Measurements from ENCODE around the gene FOXD1. TPM values are rescaled to one million over a fixed set of nuclear protein-coding genes. Genes with fewer than 3 reads are reported as not detected.

The FOXD1 gene
- total RNA-seq, 2 experiments from 2014 or later, result 0.99 to 1.5 TPM

GRCh38 chr5:73483676-73484075, 35.1 kb upstream of the FOXD1 start:
- no peaks in the 10 kb centered on the region for H3K4me1 Mint-ChIP-seq (ENCODE audit: low read depth)
- ChIA-PET CTCF (no interaction called here), POLR2A (interaction anchor here (1.2 kb wide), 1 partner anchor 15 kb away, joined by 5 read pairs; the partner anchor contains the start of gene BTF3)
- DNase-seq (no peak), ATAC-seq (no peak)
- TF ChIP-seq CTCF (IDR thresholded peaks at IDR 0.05), result no peak
- H3K36me3 Mint-ChIP-seq (ENCODE audit: low read depth), result no peaks in the 10 kb centered on the region
- H3K27ac Mint-ChIP-seq, result no peak overlapping the region
- intact Hi-C loops (cut with micrococcal nuclease), result no loop called here
- peaks cover 21% of the 10 kb centered on the region for H3K27me3 Mint-ChIP-seq
- no peaks in the 10 kb centered on the region for H3K9me3 Mint-ChIP-seq
- no peak overlapping the region for H3K4me3 Mint-ChIP-seq

- no peak for TF ChIP-seq CTCF (IDR thresholded peaks at IDR 0.05)
- ChIA-PET CTCF (no interaction called here), POLR2A (interaction anchor here (1.2 kb wide), 1 partner anchor 16 kb away, joined by 5 read pairs; the partner anchor contains the start of gene BTF3)
- intact Hi-C loops (cut with micrococcal nuclease), result no loop called here
- no peak for DNase-seq
- Mint-ChIP-seq H3K27me3 (peaks cover 22% of the 10 kb centered on the region), H3K4me3 (no peak overlapping the region), H3K27ac (no peak overlapping the region), H3K9me3 (no peaks in the 10 kb centered on the region), H3K4me1 (ENCODE audit: low read depth) (no peaks in the 10 kb centered on the region), H3K36me3 (ENCODE audit: low read depth) (no peaks in the 10 kb centered on the region)
- ATAC-seq, result no peak
Observed at GRCh38 chr5:73482383-73483136, 34.0 kb upstream of the FOXD1 start.

- Mint-ChIP-seq H3K27ac (no peak overlapping the region), H3K36me3 (ENCODE audit: low read depth) (no peaks in the 10 kb centered on the region), H3K4me1 (ENCODE audit: low read depth) (no peaks in the 10 kb centered on the region), H3K4me3 (no peak overlapping the region), H3K27me3 (peaks cover 16% of the 10 kb centered on the region), H3K9me3 (no peaks in the 10 kb centered on the region)
- intact Hi-C loops (cut with micrococcal nuclease), result no loop called here
- no peak for TF ChIP-seq CTCF (IDR thresholded peaks at IDR 0.05)
- ChIA-PET POLR2A (no interaction called here), CTCF (no interaction called here)
- DNase-seq, result no peak
- no peak for ATAC-seq
Observed at GRCh38 chr5:73480500-73480899, 31.9 kb upstream of the FOXD1 start.

- no peak overlapping the region for H3K27ac Mint-ChIP-seq
- no peak for DNase-seq
Observed at GRCh38 chr5:73472116-73472515, 23.5 kb upstream of the FOXD1 start.

More at GRCh38 chr5:73472116-73472515, 23.5 kb upstream of the FOXD1 start:
- intact Hi-C loops (cut with micrococcal nuclease), result no loop called here
- no peak overlapping the region for H3K4me3 Mint-ChIP-seq
- no peaks in the 10 kb centered on the region for H3K9me3 Mint-ChIP-seq
- TF ChIP-seq CTCF (IDR thresholded peaks at IDR 0.05), result no peak
- no peak for ATAC-seq
- POLR2A ChIA-PET, result no interaction called here
- CTCF ChIA-PET, result interaction anchor here (1.3 kb wide), 1 partner anchor 19 kb away, joined by 4 read pairs; no protein-coding TSS in a partner anchor
- no peaks in the 10 kb centered on the region for H3K36me3 Mint-ChIP-seq (ENCODE audit: low read depth)
- H3K4me1 Mint-ChIP-seq (ENCODE audit: low read depth), result no peaks in the 10 kb centered on the region
- H3K27me3 Mint-ChIP-seq, result peaks cover 10% of the 10 kb centered on the region
